GM19452 (cell line): Measurements from ENCODE around the gene ERC2.

Source experiments
- ATAC-seq: cut with Tn5 transposase; IDR thresholded peaks from one replicate; pipeline ENCODE4 v1.9.1; 2021; ENCODE audit not compliant: unreplicated experiment

Gene ERC2

GRCh38 chr3:56369914-56370313 is 98.4 kb downstream of the ERC2 start:
- no peak for ATAC-seq

GRCh38 chr3:56368846-56369245 is 99.4 kb downstream of the ERC2 start:
- ATAC-seq, result no peak

- no peak for ATAC-seq
These were observed 101.6 kb downstream of the ERC2 start for GRCh38 chr3:56366641-56367162.

- ATAC-seq, result no peak
These were observed 102.2 kb downstream of the ERC2 start for GRCh38 chr3:56365905-56366640.

- ATAC-seq, result no peak
These were observed 103.6 kb downstream of the ERC2 start for GRCh38 chr3:56364665-56365064.

- ATAC-seq, result no peak
These were observed 104.5 kb downstream of the ERC2 start for GRCh38 chr3:56363720-56364119.

- no peak for ATAC-seq
These were observed 106.5 kb downstream of the ERC2 start for GRCh38 chr3:56361731-56362130.

GRCh38 chr3:56357266-56357665 is 111.0 kb downstream of the ERC2 start:
- ATAC-seq, result no peak

- ATAC-seq, result no peak
These were observed 111.5 kb downstream of the ERC2 start for GRCh38 chr3:56356808-56357207.

- no peak for ATAC-seq
These were observed 112.6 kb downstream of the ERC2 start for GRCh38 chr3:56355570-56356185.

GRCh38 chr3:56351537-56351936 is 116.7 kb downstream of the ERC2 start:
- ATAC-seq, result no peak

- ATAC-seq, result no peak
These were observed 120.9 kb downstream of the ERC2 start for GRCh38 chr3:56347219-56347871.

GRCh38 chr3:56342475-56342874 is 125.8 kb downstream of the ERC2 start:
- no peak for ATAC-seq

- ATAC-seq, result no peak
These were observed 128.6 kb downstream of the ERC2 start for GRCh38 chr3:56339671-56340070.

- no peak for ATAC-seq
These were observed 129.0 kb downstream of the ERC2 start for GRCh38 chr3:56339244-56339643.

- no peak for ATAC-seq
These were observed 132.2 kb downstream of the ERC2 start for GRCh38 chr3:56336023-56336422.

GRCh38 chr3:56324473-56324872 is 143.8 kb downstream of the ERC2 start:
- no peak for ATAC-seq

- ATAC-seq, result no peak
These were observed 144.3 kb downstream of the ERC2 start for GRCh38 chr3:56323986-56324420.

GRCh38 chr3:56322862-56323261 is 145.4 kb downstream of the ERC2 start:
- no peak for ATAC-seq

- no peak for ATAC-seq
These were observed 146.4 kb downstream of the ERC2 start for GRCh38 chr3:56321892-56322291.

- no peak for ATAC-seq
These were observed 146.9 kb downstream of the ERC2 start for GRCh38 chr3:56321383-56321782.

- ATAC-seq, result no peak
These were observed 147.4 kb downstream of the ERC2 start for GRCh38 chr3:56320883-56321282.
